ENCODE measurements around the gene DVL2.

Gene DVL2

GRCh38 chr17:7191069-7191468 lies 43.2 kb downstream of the DVL2 start:
- CTCF ChIA-PET: interaction anchor here (0.6 to 1.0 kb wide), 3 partner anchors 13 to 1941 kb away, joined by 3 read pairs; no protein-coding TSS in a partner anchor

GRCh38 chr17:7190276-7190917 lies 43.9 kb downstream of the DVL2 start:
- H3K4me1 ChIP-seq (ENCODE audit: control insufficient read depth, insufficient read depth, low read length): no peaks in the 10 kb centered on the region
- no peak for TF ChIP-seq ZNF398 (tag by site-specific recombination; IDR thresholded peaks at IDR 0.05)
- CTCF ChIA-PET: interaction anchor here (0.5 to 1.0 kb wide), 2 partner anchors 12 to 33 kb away, joined by 3 read pairs; no protein-coding TSS in a partner anchor
- no peaks in the 10 kb centered on the region for H3K9me3 ChIP-seq (ENCODE audit: control insufficient read depth, insufficient read depth, low read depth, low read length)
- POLR2A ChIA-PET: interaction anchor here (0.6 to 1.4 kb wide), 4 partner anchors 123 to 232 kb away, joined by 3 to 4 read pairs (median 3); partner anchors contain the start of gene TMEM256
- no peak overlapping the region for H3K4me3 ChIP-seq (ENCODE audit: low read depth, low read length)
- H3K27ac ChIP-seq (ENCODE audit: extremely low read depth, low read depth, low read length): no peak overlapping the region
- H3K36me3 ChIP-seq (ENCODE audit: control insufficient read depth in 2 of 2, insufficient read depth in 1 of 2, low read length in 2 of 2): peaks cover 0 to 39% of the 10 kb centered on the region in 2 experiments; a peak in 2 of 3 replicates

More at GRCh38 chr17:7191069-7191468, 43.2 kb downstream of the DVL2 start:
- no peak overlapping the region for H3K27ac ChIP-seq (ENCODE audit: extremely low read depth, low read depth, low read length)
- TF ChIP-seq KLF1 (tag by site-specific recombination; IDR thresholded peaks at IDR 0.05): no peak
- TF ChIP-seq ZNF311 (tag by site-specific recombination; IDR thresholded peaks at IDR 0.05; ENCODE audit: borderline replicate concordance): no peak
- no peak for TF ChIP-seq KLF7 (tag by site-specific recombination; IDR thresholded peaks at IDR 0.05; ENCODE audit: borderline replicate concordance)
- TF ChIP-seq ZNF76 (tag by site-specific recombination; IDR thresholded peaks at IDR 0.05; ENCODE audit: borderline replicate concordance, low read depth): no peak
- TF ChIP-seq ZNF248 (tag by site-specific recombination; IDR thresholded peaks at IDR 0.05): no peak
- TF ChIP-seq ZNF221 (tag by site-specific recombination; IDR thresholded peaks at IDR 0.05; ENCODE audit: borderline replicate concordance): no peak
- no peak for TF ChIP-seq ZNF660 (tag by site-specific recombination; IDR thresholded peaks at IDR 0.05)
- no peak for TF ChIP-seq HOXC10 (CRISPR knock-in tag; IDR thresholded peaks at IDR 0.05)
- H3K36me3 ChIP-seq (ENCODE audit: control insufficient read depth in 2 of 2, insufficient read depth in 1 of 2, low read length in 2 of 2): peaks cover 0 to 46% of the 10 kb centered on the region in 2 experiments; a peak in 2 of 3 replicates
- no peak overlapping the region for H3K4me3 ChIP-seq (ENCODE audit: low read depth, low read length)
- no peaks in the 10 kb centered on the region for H3K4me1 ChIP-seq (ENCODE audit: control insufficient read depth, insufficient read depth, low read length)
- no peaks in the 10 kb centered on the region for H3K9me3 ChIP-seq (ENCODE audit: control insufficient read depth, insufficient read depth, low read depth, low read length)
- POLR2A ChIA-PET: interaction anchor here (0.9 to 1.4 kb wide), 3 partner anchors 13 to 213 kb away, joined by 3 read pairs; partner anchors contain the start of gene TMEM256

- H3K4me1 ChIP-seq (ENCODE audit: control insufficient read depth, insufficient read depth, low read length): no peaks in the 10 kb centered on the region; the same call in 1 of the 2 replicates
- H3K4me3 ChIP-seq (ENCODE audit: low read depth, low read length): no peak overlapping the region
- H3K9me3 ChIP-seq (ENCODE audit: control insufficient read depth, insufficient read depth, low read depth, low read length): no peaks in the 10 kb centered on the region
- TF ChIP-seq ZBTB7A (tag by site-specific recombination; IDR thresholded peaks at IDR 0.05; ENCODE audit: low read depth): no peak
- peak; percentile 53; the same call in 1 of the 2 replicates for TF ChIP-seq KLF1 (tag by site-specific recombination; IDR thresholded peaks at IDR 0.05)
- peak; percentile 22; the same call in 1 of the 2 replicates for TF ChIP-seq KLF9 (tag by site-specific recombination; IDR thresholded peaks at IDR 0.05; ENCODE audit: low read depth)
- TF ChIP-seq ZNF580 (tag by site-specific recombination; IDR thresholded peaks at IDR 0.05): 0 out of 2 replicates have a peak, but pooled peaks have one; percentile 50
- ChIA-PET CTCF (interaction anchor here (0.9 to 1.8 kb wide), 2 partner anchors 9 to 13 kb away, joined by 4 to 10 read pairs; no protein-coding TSS in a partner anchor), POLR2A (no interaction called here)
- H3K36me3 ChIP-seq (ENCODE audit: control insufficient read depth in 2 of 2, insufficient read depth in 1 of 2, low read length in 2 of 2): peaks cover 0 to 9% of the 10 kb centered on the region in 2 experiments; a peak in 2 of 3 replicates
- no peak overlapping the region for H3K27ac ChIP-seq (ENCODE audit: extremely low read depth, low read depth, low read length)
These were observed 48.1 kb downstream of the DVL2 start for GRCh38 chr17:7186241-7186640.

- TF ChIP-seq ZNF19 (tag by site-specific recombination; IDR thresholded peaks at IDR 0.05; ENCODE audit: low read depth) (no peak), ZNF223 (tag by site-specific recombination; IDR thresholded peaks at IDR 0.05) (peak; percentile 73)
- Histone ChIP-seq H3K27ac (ENCODE audit: extremely low read depth, low read depth, low read length) (no peak overlapping the region), H3K36me3 (ENCODE audit: control insufficient read depth in 2 of 2, insufficient read depth in 1 of 2, low read length in 2 of 2) (no peaks in the 10 kb centered on the region), H3K9me3 (ENCODE audit: control insufficient read depth, insufficient read depth, low read depth, low read length) (no peaks in the 10 kb centered on the region), H3K4me1 (ENCODE audit: control insufficient read depth, insufficient read depth, low read length) (no peaks in the 10 kb centered on the region; the same call in 1 of the 2 replicates), H3K4me3 (ENCODE audit: low read depth, low read length) (no peak overlapping the region)
- ChIA-PET CTCF (interaction anchor here (0.6 to 1.5 kb wide), 3 partner anchors 19 to 139 kb away, joined by 3 to 4 read pairs (median 3); no protein-coding TSS in a partner anchor), POLR2A (interaction anchor here (0.5 to 1.5 kb wide), 3 partner anchors 28 to 172 kb away, joined by 3 to 7 read pairs (median 3); partner anchors contain the start of gene RNASEK)
These were observed 49.7 kb downstream of the DVL2 start for GRCh38 chr17:7184647-7185046.

Measured in HEK293 (cell line).